ENCODE results near the gene BCL2L15. TPM values are rescaled to one million over a fixed set of nuclear protein-coding genes. Genes with fewer than 3 reads are reported as not detected.

The BCL2L15 gene
- total RNA-seq, result under 0.01 and 0.32 TPM in 2 replicates

GRCh38 chr1:113887402-113888175 lies at the start of gene BCL2L15:
BCL2L15 (minus strand) TSS chr1:113887581; CDS start chr1:113887375, 206 bp downstream.
- no peak for TF ChIP-seq CTCF (IDR thresholded peaks at IDR 0.05; ENCODE audit: insufficient read depth, low read depth, low read length)
- no peak for DNase-seq (ENCODE audit: low read depth)
- H3K4me3 ChIP-seq (ENCODE audit: low read depth, low read length), result no peak within 1 kb of the TSS

GRCh38 chr1:113937146-113937545 lies 49.8 kb upstream of the BCL2L15 start:
- no peak overlapping the region for H3K4me3 ChIP-seq (ENCODE audit: low read depth, low read length)
- no peak for TF ChIP-seq CTCF (IDR thresholded peaks at IDR 0.05; ENCODE audit: insufficient read depth, low read depth, low read length)
- DNase-seq (ENCODE audit: low read depth), result no peak

- no peak overlapping the region for H3K4me3 ChIP-seq (ENCODE audit: low read depth, low read length)
- no peak for DNase-seq (ENCODE audit: low read depth)
- TF ChIP-seq CTCF (IDR thresholded peaks at IDR 0.05; ENCODE audit: insufficient read depth, low read depth, low read length), result no peak
Measured at GRCh38 chr1:113935970-113936369, 48.6 kb upstream of the BCL2L15 start.

DNA sequence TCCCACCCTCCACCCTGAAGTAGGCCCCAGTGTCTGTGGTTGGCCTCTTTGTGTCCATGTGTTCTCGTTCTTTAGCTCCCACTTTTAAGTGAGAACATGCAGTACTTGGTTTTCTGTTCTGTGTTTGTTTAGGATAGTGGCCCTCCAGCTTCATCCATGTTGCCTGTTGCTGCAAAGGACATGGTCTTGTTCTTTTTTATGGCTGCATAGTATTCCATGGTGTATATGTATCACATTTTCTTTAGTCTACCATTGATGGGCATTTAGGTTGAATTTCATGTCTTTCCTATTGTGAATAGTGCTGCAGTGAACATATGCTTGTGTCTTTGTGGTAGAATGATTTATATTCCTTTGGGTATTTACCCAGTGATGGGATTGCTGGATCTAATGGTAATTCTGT lies 47.8 kb upstream of the BCL2L15 start:
- H3K4me3 ChIP-seq (ENCODE audit: low read depth, low read length), result no peak overlapping the region
- no peak for TF ChIP-seq CTCF (IDR thresholded peaks at IDR 0.05; ENCODE audit: insufficient read depth, low read depth, low read length)
- DNase-seq (ENCODE audit: low read depth), result no peak

DNA sequence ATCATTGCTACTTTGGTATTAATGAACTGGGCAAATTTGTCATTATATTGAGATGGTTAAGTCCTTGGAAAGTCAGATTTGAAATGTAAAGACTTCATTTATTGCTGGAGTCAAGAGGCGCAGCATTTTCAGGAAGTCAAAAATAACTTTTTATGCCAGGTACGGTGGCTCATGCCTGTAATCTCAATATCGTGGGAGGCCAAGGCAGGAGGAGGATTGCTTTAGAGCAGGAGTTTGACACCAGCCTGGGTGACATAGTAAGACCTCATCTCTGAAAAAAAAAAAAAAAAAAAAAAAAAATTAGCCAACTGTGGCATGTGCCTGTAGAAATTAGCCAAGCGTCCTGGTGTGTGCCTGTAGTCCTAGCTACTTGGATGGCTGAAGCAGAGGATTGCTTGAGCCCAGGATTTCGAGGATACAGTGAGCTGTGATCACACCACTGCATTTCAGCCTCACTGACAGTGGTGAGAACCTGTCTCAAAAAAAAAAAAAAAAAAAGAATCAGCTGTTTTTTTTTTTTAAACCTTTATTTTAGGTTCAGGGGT lies 47.2 kb upstream of the BCL2L15 start:
- DNase-seq (ENCODE audit: low read depth), result no peak
- no peak overlapping the region for H3K4me3 ChIP-seq (ENCODE audit: low read depth, low read length)
- no peak for TF ChIP-seq CTCF (IDR thresholded peaks at IDR 0.05; ENCODE audit: insufficient read depth, low read depth, low read length)

- no peak for TF ChIP-seq CTCF (IDR thresholded peaks at IDR 0.05; ENCODE audit: insufficient read depth, low read depth, low read length)
- DNase-seq (ENCODE audit: low read depth), result no peak
- no peak overlapping the region for H3K4me3 ChIP-seq (ENCODE audit: low read depth, low read length)
Measured at GRCh38 chr1:113934006-113934405, 46.6 kb upstream of the BCL2L15 start.

Data from fibroblast of villous mesenchyme (primary cell).